PFSK-1 (cell line): ENCODE measurements around the gene PDE4B.

Experiments used
- FOXP2 ChIP-seq: optimal IDR thresholded peaks from 2 replicates; pipeline ENCODE3; 2011; ENCODE audit warnings: borderline replicate concordance, control low read depth, inconsistent platforms; ENCODE audit not compliant: insufficient read depth; ENCODE audit errors: extremely low read length, extremely low read depth
- POLR2AphosphoS5 ChIP-seq: IDR thresholded peaks from 2 replicates; pipeline ENCODE4 v1.6.1; 2012; ENCODE audit warnings: low read depth, mild to moderate bottlenecking, control low read depth, low read length, moderate library complexity
- REST ChIP-seq, 2 experiments: IDR thresholded peaks; 2 replicates each; pipeline versions ENCODE4 v1.6.1 to v1.8.0; 2011 to 2012; ENCODE audit warnings: low read depth in 2 of 2, low read length in 2 of 2, control low read depth in 1 of 2, inconsistent platforms in 1 of 2, mild to moderate bottlenecking in 1 of 2, moderate library complexity in 1 of 2; ENCODE audit not compliant: insufficient read depth in 1 of 2
- SIN3A ChIP-seq: IDR thresholded peaks from 2 replicates; pipeline ENCODE4 v1.6.1; 2012; ENCODE audit warnings: mild to moderate bottlenecking, low read length, moderate library complexity, borderline replicate concordance; ENCODE audit not compliant: insufficient read depth
- TAF1 ChIP-seq: IDR thresholded peaks from 2 replicates; pipeline ENCODE4 v1.6.1; 2012; ENCODE audit warnings: low read length, control low read depth, borderline replicate concordance; ENCODE audit not compliant: insufficient read depth

GRCh38 chr1:66220477-66220876 is 427.8 kb downstream of the PDE4B start:
- TF ChIP-seq POLR2AphosphoS5, result no peak
- TF ChIP-seq REST (IDR thresholded peaks at IDR 0.05; ENCODE audit: insufficient read depth in 1 of 2, low read depth in 2 of 2, low read length in 2 of 2), result no peak
- TF ChIP-seq TAF1, result no peak
- TF ChIP-seq SIN3A, result no peak
- no peak for TF ChIP-seq FOXP2
